Measurements from ENCODE around the gene MAPKAPK2.

Gene MAPKAPK2

GRCh38 chr1:206708882-206709281 is 24.2 kb downstream of the MAPKAPK2 start:
- no peak for DNase-seq (ENCODE audit: insufficient read length, low spot score)
- TF ChIP-seq POLR2A (IDR thresholded peaks at IDR 0.05; ENCODE audit: low read depth, low read length) = no peak
- no peak for FAIRE-seq

DNA sequence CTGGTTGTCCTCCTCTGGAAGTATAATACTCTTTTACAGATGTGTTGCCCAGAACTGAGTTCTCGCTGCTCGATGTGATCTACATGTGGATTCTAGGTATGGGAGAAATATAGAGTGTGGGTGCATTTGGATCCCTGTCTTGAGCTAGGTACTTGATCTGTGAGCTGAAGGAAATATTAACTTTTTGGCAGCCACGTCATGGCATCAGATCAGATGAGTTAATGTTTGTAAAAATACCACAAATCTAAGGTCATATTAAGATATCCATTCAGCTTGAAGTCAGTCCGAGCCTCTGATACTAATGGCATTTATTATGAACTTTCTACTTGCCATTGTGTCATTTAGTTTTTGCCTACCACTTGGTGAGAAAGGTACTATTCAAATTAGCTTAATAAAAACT is 24.6 kb downstream of the MAPKAPK2 start:
- no peak for TF ChIP-seq POLR2A (IDR thresholded peaks at IDR 0.05; ENCODE audit: low read depth, low read length)
- DNase-seq (ENCODE audit: insufficient read length, low spot score) = no peak
- no peak for FAIRE-seq

DNA sequence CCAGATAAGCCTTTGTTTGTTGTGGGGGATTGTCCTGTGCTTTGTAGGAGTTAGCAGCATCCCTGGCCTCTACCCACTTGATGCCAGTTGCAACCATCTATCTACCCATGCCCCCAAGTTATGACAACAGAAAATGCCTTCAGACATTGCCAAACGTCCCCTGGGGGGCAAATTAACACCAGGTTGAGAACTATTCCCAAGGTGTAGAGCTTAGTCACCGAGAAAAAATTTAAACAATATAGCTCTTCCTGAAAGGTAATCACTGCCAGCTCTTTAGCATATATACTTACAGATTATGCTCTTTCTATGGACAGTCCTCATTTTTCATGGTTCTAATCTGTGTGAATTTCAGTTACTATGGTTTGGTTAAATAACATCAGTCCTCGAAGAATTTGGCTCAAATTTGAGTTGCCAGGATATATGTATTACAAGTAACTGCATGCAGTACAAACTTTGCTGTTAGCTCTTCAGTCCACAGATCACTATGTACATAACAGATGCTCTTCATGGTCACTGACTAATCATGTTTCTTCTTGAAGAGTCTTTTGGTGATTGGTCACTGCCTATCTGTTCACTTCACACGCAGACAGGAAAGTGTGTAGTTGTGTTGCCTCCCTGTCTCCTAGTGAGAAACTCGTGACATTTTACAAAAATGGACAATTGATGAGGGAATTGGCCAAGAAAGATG is 25.2 kb downstream of the MAPKAPK2 start:
- DNase-seq (ENCODE audit: insufficient read length, low spot score) = no peak
- FAIRE-seq = no peak
- TF ChIP-seq POLR2A (IDR thresholded peaks at IDR 0.05; ENCODE audit: low read depth, low read length) = no peak

GRCh38 chr1:206710460-206710823 is 25.7 kb downstream of the MAPKAPK2 start:
- DNase-seq (ENCODE audit: insufficient read length, low spot score) (no peak), FAIRE-seq (no peak)
- no peak for TF ChIP-seq POLR2A (IDR thresholded peaks at IDR 0.05; ENCODE audit: low read depth, low read length)

GRCh38 chr1:206713070-206713469 is 28.4 kb downstream of the MAPKAPK2 start:
- no peak for FAIRE-seq
- TF ChIP-seq POLR2A (IDR thresholded peaks at IDR 0.05; ENCODE audit: low read depth, low read length) = no peak
- DNase-seq (ENCODE audit: insufficient read length, low spot score) = no peak

DNA sequence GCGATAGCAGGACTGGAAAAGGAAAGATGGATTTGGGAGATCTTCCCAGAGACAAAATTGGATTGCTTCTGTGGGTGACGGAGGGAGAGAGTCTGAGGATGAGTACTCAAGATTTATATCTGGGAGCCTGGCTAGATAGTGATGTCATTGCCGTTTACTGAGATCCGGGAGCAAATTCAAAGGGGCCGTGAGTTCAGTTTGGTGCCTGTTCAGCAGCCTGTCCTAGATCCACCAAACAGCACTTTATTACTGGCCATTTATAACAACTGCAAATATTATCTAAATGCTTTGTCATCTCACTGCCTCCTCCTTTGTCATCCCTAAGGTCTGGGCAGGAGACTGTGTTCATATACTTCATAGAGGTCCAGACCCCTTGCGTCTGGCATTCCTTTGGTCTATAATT is 29.2 kb downstream of the MAPKAPK2 start:
- FAIRE-seq (no peak), DNase-seq (ENCODE audit: insufficient read length, low spot score) (no peak)

GRCh38 chr1:206714331-206715058 is 29.8 kb downstream of the MAPKAPK2 start:
- FAIRE-seq (no peak), DNase-seq (ENCODE audit: insufficient read length, low spot score) (no peak)
- no peak for TF ChIP-seq POLR2A (IDR thresholded peaks at IDR 0.05; ENCODE audit: low read depth, low read length)

More for the DNA sequence above, 29.2 kb downstream of the MAPKAPK2 start:
- no peak for TF ChIP-seq POLR2A (IDR thresholded peaks at IDR 0.05; ENCODE audit: low read depth, low read length)

DNA sequence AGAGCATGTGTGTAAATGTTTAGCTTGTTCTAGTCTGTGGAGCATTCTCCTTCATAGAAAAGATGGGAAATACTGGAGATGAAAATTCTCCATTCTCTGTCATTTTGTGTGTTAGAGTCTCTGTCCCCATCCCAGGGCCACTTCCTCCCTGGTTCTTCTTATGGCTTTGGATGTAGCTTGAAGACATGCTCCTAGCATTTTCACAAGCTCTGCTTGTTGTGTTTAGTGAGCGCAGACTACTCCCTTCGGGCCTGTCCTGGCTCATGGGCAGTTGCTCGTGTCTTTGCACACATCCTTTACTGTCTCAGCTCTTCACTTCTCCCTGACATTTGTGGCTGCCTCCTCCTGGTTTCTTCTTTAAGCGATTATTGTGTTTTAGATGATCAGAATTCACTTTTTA is 30.4 kb downstream of the MAPKAPK2 start:
- no peak for DNase-seq (ENCODE audit: insufficient read length, low spot score)
- no peak for TF ChIP-seq POLR2A (IDR thresholded peaks at IDR 0.05; ENCODE audit: low read depth, low read length)
- FAIRE-seq = no peak

DNA sequence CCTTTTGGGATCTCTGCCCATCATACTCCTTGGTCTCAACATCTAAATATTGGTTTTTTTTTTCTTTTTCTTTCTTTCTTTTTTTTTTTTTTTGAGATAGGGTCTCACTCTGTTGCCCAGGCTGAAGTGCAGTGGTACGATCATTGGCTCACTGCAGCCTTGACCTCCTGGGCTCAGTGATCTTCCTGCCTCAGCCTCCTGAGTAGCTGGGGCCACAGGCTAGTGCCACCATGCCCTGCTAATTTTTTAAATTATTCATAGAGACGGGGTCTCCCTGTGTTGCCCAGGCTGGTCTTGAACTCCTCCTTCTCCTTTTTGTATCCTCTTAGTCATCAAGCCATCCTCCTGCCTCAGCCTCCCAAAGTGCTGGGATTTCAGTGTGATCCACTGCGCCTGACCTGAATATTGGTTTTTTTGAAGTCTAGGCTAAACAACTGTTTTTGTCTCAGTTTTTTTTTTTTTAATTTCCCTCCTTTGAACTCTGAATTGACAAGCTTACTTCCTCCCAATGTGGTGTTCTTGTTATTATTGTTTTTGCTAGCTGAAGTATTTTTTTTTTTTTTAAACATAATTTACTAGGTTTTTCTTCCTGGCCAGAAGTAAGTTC is 30.9 kb downstream of the MAPKAPK2 start:
- FAIRE-seq (no peak), DNase-seq (ENCODE audit: insufficient read length, low spot score) (no peak)
- no peak for TF ChIP-seq POLR2A (IDR thresholded peaks at IDR 0.05; ENCODE audit: low read depth, low read length)

- FAIRE-seq (no peak), DNase-seq (ENCODE audit: insufficient read length, low spot score) (no peak)
- TF ChIP-seq POLR2A (IDR thresholded peaks at IDR 0.05; ENCODE audit: low read depth, low read length) = no peak
Measured at GRCh38 chr1:206716159-206716869, 31.6 kb downstream of the MAPKAPK2 start.

GRCh38 chr1:206716870-206717673 is 32.4 kb downstream of the MAPKAPK2 start:
- FAIRE-seq (no peak), DNase-seq (ENCODE audit: insufficient read length, low spot score) (no peak)

DNA sequence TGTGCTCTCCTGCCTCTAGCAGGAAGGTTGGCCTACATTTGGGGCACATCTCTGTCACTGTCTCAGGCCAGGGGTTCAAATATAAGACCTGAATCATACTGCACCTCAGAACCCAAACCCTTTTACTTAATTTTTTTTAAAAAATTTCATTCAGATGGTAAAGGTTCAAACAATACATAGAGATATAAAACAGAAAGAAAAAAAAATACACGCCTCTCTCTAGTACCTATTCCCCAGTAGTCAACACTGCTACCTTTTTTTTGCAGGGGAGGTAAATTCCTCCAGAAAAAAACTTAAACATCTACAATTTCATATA is 32.9 kb downstream of the MAPKAPK2 start:
- FAIRE-seq (no peak), DNase-seq (ENCODE audit: insufficient read length, low spot score) (no peak)
- no peak for TF ChIP-seq POLR2A (IDR thresholded peaks at IDR 0.05; ENCODE audit: low read depth, low read length)

More at GRCh38 chr1:206716870-206717673, 32.4 kb downstream of the MAPKAPK2 start:
- TF ChIP-seq POLR2A (IDR thresholded peaks at IDR 0.05; ENCODE audit: low read depth, low read length) = no peak

DNA sequence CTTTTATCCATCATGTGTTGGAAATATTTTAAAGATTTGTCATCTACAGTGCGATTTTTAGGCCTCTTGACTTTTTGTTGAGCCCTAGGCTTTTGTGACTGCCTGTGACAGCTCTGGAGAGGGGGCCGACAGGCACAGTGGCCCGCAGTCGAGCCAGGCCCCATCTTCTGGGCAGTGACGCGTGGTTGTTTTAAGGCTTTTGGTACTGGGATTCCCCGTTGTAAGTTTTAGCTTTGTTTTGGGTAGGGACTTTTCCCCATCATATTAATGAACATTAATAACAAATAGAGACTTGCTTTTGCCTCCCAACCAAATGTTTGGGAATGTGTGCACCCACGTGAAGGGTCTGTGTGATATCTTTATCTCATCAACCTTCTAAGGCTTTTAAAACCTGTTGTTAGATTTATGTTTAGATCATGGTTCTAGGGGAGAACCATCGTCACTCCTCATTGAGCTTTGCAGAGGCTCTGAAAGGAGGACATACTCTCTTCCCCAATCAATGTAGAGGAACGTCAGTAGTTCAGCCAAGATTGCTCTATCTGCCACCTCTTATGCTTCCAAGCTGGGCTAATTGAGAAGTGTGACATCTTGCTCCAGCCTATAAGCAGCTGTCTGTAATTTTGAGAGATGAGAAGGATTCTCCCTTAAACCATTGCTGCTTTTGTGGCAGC is 34.6 kb downstream of the MAPKAPK2 start:
- TF ChIP-seq POLR2A (IDR thresholded peaks at IDR 0.05; ENCODE audit: low read depth, low read length) = no peak
- no peak for DNase-seq (ENCODE audit: insufficient read length, low spot score)
- no peak for FAIRE-seq
